ENCODE results near the gene SLC35E4.

SLC35E4 gene

DNA sequence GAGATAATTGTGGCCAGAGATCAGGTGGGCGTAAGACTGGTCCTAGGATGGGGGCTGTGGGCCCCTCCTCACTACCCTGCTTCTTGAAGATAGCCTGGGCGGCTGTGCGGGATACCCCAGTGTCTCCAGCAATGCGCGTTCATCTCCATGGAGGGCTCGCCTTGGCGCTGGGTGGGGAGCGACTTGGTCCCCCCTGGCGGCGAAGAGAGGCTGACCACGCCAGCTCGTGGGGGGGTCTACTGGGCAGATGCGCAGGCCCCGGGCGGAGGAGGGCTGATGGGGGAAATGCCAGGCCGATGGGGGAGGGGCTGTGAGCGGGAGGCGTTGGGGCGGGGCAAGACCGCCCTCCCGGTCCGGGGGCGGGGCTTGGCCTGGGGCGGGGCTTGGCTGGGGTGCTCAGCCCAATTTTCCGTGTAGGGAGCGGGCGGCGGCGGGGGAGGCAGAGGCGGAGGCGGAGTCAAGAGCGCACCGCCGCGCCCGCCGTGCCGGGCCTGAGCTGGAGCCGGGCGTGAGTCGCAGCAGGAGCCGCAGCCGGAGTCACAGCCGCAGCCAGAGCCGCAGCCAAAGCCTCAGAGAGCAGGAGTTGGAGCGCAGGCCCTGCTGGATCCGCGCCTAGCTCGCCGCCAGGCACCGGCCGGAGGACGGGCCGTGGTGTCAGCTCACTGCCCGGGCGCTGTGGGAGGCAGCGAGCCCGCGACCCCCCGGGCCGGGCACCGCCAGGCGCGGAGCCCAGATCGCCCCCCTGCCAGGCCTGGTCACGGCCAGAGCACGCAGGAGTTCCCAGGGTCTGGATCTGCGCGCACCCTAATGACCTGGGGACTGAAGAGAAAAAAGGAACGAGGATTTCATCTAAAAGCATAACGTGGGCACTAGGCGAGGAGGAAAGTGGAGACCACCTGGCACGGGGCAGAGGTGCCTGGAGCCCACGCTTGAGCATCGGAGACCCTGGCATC lies at the start of gene SLC35E4:
SLC35E4 (plus strand) TSS at position 509 of the 953 bp plus-strand sequence. CDS start 670 bp downstream, outside the sequence.
- TF ChIP-seq CTCF (IDR thresholded peaks at IDR 0.05; ENCODE audit: low read depth, low read length), result peak; percentile 38; the same call in 1 of the 2 replicates

DNA sequence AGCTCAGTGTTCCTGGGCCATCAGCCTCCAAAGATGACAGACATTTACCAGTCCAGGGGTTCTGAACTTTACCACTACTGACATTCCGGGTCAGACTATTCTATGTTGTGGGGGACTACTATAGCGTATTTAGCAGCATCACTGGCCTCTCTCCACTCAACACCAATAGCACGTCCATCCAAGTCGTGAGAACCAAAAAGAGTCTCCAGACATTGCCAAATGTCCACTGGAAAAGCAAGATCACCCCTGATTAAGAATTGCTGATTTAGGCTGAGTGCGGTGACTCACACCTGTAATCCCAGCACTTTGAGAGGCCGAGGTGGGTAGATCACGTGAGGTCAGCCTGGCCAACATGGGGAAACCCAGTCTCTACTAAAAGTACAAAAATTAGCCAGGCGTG lies 49.2 kb upstream of the SLC35E4 start:
- TF ChIP-seq CTCF (IDR thresholded peaks at IDR 0.05; ENCODE audit: low read depth, low read length), result no peak
- no peak overlapping the region for H3K4me3 ChIP-seq (ENCODE audit: low read depth, low read length)

More for the DNA sequence above, at the start of gene SLC35E4:
- H3K4me3 ChIP-seq (ENCODE audit: low read depth, low read length), result peak within 1 kb of the TSS; percentile 70

DNA sequence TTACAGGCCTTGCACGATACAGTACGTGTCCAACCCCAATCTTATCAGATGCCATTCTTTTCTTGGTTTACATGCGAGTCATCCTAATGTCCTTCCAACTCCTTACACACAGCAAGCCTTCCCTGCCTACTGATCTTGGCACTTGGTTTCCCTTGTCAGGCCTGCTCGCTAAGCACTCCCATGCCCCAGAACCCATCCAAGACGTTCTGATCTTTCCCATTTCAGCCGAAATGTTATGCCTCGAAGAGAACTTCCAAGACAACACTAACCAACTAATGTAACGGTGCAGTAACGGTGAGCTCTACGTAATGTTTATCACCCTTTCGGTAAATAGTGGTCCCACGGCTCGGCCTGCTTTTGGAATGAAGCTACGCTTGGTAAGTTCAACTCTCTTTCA lies 44.4 kb upstream of the SLC35E4 start:
- no peak for TF ChIP-seq CTCF (IDR thresholded peaks at IDR 0.05; ENCODE audit: low read depth, low read length)
- peak overlapping the region; percentile 99 for H3K4me3 ChIP-seq (ENCODE audit: low read depth, low read length)

DNA sequence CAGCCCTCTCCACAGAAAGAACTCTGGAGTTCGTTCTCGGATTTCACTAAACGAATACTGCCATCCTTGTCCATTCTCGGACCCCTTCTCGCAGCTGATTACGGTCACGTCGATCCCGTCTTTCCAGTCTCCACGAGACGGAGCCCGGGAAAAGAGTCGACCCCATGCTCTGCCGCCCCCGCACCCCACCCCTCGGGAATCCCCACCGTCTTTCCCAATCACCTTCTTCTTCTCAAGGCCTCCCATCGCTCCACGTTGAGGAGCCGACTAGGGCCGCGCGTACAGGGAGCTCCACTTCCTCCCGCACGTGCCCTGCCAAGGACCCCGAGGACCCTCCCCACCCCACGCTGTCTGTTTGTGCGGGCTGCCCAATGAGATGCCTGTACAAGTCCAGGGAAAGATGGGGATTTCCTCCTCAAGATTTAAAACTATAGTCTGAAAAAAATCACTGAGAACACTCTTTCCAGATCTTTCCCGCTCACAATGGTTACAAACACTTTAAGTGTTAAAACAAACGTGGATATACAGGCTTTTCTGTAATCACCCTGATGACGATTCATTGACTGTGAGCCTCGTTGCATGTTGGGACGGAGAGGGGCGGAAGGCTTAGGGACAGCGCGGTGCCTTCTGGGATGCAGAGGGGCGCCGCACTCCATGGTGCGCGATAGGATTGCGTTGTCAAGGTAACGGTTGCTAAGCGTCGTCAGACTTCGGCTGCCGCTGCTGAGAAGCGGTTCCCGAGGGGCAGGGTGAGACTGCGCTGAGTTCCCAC lies 43.8 kb upstream of the SLC35E4 start, which contains the start of gene PES1:
PES1 (minus strand) TSS at position 323 of the 772 bp plus-strand sequence; CDS start at position 246, 77 bp downstream.
- TF ChIP-seq CTCF (IDR thresholded peaks at IDR 0.05; ENCODE audit: low read depth, low read length), result no peak
- H3K4me3 ChIP-seq (ENCODE audit: low read depth, low read length), result peak within 1 kb of the TSS; percentile 99

DNA sequence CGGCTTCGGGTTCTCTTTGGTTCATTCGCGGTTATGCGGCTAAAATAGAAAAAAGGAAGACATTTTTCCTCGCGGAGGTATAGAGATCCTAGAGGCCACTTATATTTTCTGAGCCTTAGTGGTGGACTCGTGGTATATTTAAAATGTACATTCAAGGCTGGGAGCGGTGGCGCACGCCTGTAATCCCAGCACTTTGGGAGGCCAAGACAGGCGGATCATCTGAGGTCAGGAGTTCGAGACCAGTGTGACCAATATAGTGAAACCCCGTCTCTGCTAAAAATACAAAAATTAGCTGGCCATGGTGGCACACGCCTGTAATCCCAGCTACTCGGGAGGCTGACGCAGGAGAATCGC lies 43.2 kb upstream of the SLC35E4 start:
- 0 out of 2 replicates have a peak overlapping the region, but pooled peaks have one; percentile 17 for H3K4me3 ChIP-seq (ENCODE audit: low read depth, low read length)

DNA sequence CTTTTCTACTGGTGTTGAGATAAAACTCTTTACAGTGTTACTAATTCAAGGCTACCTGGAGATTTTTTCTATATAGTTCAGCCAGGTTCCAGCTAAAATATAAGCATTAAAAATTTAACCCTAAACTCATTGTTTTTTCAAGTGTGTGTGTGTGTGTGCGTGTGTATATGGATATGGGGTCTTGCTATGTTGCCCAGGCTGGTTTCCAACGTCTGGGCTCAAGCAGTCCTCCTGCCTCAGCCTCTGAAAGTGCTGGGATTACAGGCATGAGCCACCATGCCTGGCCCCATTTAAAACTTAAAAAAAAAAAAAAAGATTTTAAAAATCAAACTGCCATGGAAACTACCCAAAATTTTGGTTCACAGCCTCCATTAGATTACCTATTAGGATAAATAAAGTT lies 39.4 kb upstream of the SLC35E4 start:
- no peak for TF ChIP-seq CTCF (IDR thresholded peaks at IDR 0.05; ENCODE audit: low read depth, low read length)
- H3K4me3 ChIP-seq (ENCODE audit: low read depth, low read length), result no peak overlapping the region

- H3K4me3 ChIP-seq (ENCODE audit: low read depth, low read length), result no peak overlapping the region
- no peak for TF ChIP-seq CTCF (IDR thresholded peaks at IDR 0.05; ENCODE audit: low read depth, low read length)
Observed at GRCh38 chr22:30596886-30597285, 38.7 kb upstream of the SLC35E4 start.
